ENCODE data around the gene IFI16.
"Not testable (repeated sequence)": the region's sequence is repeated elsewhere in the genome, so short reads cannot be mapped to it uniquely, and the experiment has no call there.

The IFI16 gene

GRCh38 chr1:159067699-159068621, 58.3 kb downstream of the IFI16 start:
- no peak for DNase-seq

DNA sequence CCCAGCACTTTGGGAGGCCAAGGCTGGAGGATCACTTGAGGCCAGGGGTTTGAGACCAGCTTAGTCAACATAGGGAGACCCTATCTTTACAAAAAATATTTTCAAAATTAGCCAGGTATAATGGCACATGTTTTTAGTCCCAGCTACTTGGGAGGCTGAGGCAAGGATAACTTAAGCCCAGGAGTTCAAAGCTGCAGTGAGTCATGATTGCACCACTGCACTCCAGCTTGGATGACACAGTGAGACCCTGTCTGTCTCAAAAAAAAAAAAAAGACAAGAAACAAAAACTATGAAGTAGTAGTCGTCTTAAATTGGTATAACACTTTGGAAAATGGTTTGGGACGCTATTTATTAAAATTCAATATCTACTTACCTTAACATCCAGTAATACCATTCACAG, 59.2 kb downstream of the IFI16 start:
- no peak for DNase-seq

- no peak for DNase-seq
Observed at GRCh38 chr1:159071970-159072582, 62.4 kb downstream of the IFI16 start.

DNA sequence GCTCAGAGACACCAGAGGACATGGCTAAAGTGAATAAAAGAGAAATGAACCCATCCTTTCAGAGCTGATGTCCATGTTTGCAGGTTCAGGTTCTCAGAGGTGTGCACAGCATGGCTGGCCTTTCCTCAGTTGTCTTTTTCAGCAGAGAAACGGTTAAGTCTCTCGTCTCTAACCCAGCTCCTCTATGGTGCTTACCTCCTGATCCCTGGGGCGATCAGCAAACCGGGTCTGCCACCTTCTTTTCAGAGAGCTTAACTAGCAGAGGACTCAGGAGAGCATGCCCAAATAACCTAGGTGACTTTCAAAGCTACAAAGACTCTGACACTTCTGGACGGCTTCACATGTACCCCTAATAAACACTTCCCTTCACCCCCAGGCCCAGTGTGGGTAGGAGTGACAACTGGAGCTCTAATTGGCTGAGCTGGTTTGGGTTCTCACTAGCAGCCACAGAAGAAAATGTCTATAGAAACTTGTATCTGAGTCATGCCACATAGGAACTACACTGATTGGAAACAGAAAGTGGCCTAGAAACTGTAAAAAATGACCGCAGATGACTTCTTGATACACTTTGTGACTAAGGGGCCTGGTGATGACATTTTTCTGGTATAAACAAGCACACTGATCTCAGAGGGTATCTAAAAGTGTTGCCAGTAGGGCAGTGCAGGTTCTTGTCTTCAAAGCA, 66.9 kb downstream of the IFI16 start, which contains the start of gene AIM2:
Gene AIM2, minus strand, starts transcription at position 329 of the 682 bp plus-strand sequence. CDS start 3,267 bp downstream, outside the sequence.
- no peak for DNase-seq

GRCh38 chr1:159077120-159077961, 67.6 kb downstream of the IFI16 start:
- DNase-seq, result no peak

- no peak for DNase-seq
Observed at GRCh38 chr1:159079525-159079924, 69.8 kb downstream of the IFI16 start.

DNA sequence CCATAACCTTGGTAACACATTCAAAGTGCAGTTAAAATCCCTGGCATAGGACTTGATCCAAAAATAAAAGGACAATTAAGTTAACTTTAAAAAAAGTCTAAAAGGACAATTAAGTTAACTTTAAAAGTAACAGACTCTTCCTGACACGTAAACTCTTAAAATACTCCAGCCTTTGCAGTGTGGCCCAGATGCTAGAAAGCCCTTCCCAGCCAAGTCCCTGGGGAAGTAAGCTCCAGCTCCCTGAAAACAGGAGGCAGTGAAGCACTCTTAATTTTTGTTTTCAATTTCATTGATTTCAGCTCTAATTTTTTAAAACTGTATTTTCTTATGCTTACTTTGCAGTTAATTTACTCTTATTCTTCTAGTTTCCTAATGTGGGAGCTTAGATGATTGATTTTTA, 71.9 kb downstream of the IFI16 start:
- DNase-seq, result no peak

- no peak for DNase-seq
Observed at GRCh38 chr1:159083013-159083412, 73.3 kb downstream of the IFI16 start.

GRCh38 chr1:159084152-159084551, 74.4 kb downstream of the IFI16 start:
- no peak for DNase-seq

DNA sequence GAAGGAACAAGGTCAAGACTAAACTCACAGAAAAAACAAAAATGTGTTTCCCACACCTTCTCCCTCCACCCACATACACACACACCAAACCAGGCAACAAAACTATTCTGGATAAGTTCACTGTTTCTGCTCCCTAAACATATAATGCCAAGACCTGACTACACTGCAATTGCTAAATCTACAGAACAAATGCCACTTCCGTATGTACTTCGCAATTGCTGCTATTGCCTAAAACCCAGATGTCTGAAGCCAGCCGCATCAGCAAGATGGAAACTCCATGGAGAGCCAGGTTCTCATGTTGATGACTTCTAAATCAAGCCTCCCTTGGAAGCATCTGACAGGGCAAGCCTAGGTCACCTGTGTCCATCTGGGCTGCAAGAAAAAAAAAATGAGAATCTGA, 75.2 kb downstream of the IFI16 start:
- no peak for DNase-seq

DNA sequence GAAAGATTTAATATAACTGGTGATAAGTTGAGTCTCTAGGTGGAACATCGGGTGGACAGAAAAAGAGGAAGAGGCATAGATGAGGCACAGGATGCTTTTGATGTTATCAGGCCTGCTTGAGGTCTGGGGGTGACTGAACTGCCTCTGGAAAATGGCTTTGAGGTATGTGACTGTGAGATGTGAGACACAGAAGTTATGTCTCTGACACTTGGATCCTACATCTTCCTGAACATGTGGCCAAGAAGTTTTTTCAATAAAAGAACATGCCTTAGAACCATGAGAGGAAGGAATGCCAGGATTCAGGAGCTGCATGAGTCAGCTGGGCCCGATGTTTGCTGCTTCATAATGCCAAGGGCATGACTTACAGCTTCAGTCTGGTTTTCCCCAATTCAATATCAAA, 78.3 kb downstream of the IFI16 start:
- DNase-seq, result no peak

- DNase-seq, result no peak
Observed at GRCh38 chr1:159088546-159089183, 79.0 kb downstream of the IFI16 start.

DNA sequence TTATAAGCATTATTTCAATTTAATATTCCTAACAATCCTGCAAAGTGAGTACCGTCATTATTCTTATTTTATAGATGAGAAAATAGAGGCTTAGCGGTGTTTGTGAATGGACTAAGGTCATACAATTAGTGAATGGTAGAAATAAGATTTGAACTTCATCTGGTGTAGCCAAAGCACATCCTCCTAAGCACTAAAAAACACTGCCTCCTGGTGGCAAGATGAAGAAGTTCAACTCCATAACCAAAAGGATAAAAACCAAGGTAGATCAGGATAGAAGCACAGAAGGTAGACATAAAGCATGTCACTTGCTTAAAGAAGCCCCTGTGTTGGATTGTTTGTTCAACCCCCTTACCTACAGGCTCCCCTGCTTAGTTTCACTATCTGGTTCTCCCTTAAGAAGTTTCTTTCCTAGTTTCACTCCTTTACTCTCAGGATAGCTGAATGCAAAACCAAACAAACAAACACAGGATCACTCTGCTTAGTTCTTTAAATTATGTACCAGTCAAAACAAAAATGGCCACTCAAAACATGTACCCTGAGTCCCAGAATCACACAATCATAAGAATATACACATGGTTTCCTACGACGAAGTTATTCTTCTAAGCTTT, 79.6 kb downstream of the IFI16 start:
- no peak for DNase-seq

DNA sequence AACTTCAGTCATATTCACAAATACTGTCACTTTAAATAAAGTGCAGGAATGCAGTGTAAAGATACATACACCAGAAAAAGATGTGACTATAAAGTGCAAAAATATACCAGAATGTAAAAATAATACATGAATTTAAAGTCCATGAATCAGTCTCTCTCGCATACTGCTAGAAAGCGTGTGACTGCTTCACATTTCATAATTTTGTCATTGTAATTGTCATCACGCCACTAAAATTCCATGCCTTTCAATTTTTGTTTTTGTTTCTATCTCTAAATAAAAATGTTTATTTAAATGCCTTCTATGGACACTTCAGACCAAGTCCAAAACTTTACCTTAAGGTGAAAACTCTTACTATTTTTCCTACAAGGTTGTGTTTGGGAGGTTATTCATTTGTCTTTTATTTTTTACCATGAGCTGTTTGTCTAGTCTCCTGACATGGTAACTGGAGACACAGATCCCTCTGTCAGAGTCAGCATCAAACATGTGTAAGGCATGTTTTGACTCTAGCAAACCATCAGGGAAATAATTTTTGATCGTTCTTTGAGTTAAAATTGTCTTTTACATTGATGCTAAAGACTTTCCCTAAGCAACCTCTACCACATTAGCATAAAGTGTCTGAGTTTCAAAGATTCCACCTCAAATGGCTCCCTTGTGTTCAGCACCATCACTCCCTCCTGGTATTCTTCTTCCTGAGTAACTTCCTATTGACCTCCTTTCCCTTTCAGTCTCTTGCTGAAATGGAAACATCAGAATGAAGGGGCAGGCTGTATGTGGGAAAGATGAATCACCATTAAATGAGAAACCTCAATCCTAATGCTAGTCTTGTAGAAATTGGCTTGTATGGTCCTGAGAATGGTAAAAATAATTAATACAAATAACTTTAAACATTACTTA, 80.8 kb downstream of the IFI16 start:
- DNase-seq, result no peak

DNA sequence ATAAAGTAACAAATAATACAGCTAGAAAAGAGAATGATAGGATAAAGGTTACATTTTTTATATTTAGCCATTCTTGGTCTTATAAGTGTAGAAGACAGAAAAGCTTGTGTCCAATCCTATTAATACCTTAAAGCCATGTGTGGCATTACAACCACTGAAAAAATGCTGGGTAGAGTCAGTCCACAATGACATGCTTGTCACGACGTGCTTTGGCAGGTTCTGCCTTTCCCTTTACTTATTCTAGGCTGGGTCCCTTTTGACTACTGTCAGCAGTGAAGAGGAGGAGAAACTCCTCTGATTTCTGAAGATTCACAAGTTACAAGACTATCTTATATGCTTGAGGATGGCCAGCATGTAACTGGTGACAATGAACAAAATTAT, 81.5 kb downstream of the IFI16 start:
- no peak for DNase-seq

DNA sequence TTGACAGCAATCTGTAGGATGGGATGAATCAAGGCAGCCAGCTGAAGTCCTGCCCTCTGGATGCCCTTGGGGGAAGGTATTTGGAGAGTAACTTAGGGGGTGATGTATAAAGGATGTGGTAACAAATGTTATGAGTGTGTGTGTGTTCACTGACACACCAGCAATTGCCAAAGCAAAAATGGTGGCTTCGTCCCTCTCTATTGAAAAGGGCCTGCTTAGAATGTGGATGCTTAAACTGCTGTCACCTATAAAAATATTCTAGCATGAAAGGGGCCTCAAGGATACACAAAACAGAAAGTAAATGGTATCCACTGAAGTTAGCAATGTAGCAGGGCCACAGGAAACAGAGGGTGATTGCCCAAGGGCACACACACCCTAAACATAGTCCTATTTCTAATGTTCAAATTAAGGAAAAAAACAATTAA, 81.9 kb downstream of the IFI16 start:
- no peak for DNase-seq

- DNase-seq, result no peak
Observed at GRCh38 chr1:159092036-159092760, 82.5 kb downstream of the IFI16 start.

- no peak for DNase-seq
Observed at GRCh38 chr1:159098596-159098995, 88.9 kb downstream of the IFI16 start.

DNA sequence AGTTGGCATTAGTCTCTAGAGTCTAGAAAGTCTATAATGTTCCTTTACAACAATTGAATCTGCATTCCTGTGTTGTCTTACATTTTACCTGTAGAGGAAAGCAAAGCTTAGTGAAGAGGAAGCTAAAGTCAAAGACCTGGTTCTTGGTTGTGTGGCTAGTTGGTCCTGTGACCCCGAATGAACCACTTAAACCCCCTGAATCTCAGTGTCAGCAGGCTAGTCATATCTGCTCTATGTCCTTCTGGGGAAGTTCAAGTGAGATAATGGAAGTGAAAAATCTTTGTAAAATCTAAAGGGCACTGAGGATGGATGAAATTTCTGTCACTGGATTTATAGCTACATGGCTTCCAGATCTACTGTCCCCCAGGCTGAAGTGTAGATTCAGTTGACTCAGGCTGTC, 90.9 kb downstream of the IFI16 start:
- DNase-seq, result no peak

GRCh38 chr1:159103021-159103420, 93.3 kb downstream of the IFI16 start:
- not testable (repeated sequence) for DNase-seq

Data from cortex of kidney (tissue), 1 donor.